Measurements from ENCODE around the gene CEP104. TPM values are rescaled to one million over a fixed set of nuclear protein-coding genes. Genes with fewer than 3 reads are reported as not detected.

The CEP104 gene
- total and polyA plus RNA-seq, 2 experiments from 2014 or later: 20.5 to 32.2 TPM

DNA sequence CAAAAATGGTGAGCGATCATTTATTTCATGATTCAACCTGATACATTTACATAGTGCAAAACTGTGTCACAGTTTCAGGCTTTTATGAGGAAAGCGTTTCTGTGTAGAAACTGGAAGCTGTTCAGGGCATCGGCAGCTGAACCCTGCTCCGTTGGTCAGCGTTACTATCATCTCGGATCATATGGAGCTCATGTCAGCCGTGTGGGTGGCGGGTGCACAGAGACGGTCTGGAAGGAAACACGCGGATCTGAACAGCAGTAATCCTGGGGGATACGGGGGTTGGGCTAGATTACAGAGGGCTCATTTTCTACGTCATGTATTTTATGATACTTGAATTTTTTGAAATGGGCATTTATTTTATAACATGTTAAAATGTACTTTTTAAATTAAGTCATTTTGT lies 28.0 kb upstream of the CEP104 start (continued):
- TF ChIP-seq EZH2phosphoT487 (IDR thresholded peaks at IDR 0.05; ENCODE audit: unreplicated experiment) (no peak), JUNB (IDR thresholded peaks at IDR 0.05; ENCODE audit: unreplicated experiment) (no peak), NANOG (IDR thresholded peaks at IDR 0.05; ENCODE audit: borderline replicate concordance) (no peak), STAT1 (IDR thresholded peaks at IDR 0.05; ENCODE audit: unreplicated experiment) (no peak), POLR2AphosphoS5 (IDR thresholded peaks at IDR 0.05; ENCODE audit: low read depth) (no peak), CREB1 (CRISPR knock-in tag; IDR thresholded peaks at IDR 0.05; ENCODE audit: low read depth) (no peak)

DNA sequence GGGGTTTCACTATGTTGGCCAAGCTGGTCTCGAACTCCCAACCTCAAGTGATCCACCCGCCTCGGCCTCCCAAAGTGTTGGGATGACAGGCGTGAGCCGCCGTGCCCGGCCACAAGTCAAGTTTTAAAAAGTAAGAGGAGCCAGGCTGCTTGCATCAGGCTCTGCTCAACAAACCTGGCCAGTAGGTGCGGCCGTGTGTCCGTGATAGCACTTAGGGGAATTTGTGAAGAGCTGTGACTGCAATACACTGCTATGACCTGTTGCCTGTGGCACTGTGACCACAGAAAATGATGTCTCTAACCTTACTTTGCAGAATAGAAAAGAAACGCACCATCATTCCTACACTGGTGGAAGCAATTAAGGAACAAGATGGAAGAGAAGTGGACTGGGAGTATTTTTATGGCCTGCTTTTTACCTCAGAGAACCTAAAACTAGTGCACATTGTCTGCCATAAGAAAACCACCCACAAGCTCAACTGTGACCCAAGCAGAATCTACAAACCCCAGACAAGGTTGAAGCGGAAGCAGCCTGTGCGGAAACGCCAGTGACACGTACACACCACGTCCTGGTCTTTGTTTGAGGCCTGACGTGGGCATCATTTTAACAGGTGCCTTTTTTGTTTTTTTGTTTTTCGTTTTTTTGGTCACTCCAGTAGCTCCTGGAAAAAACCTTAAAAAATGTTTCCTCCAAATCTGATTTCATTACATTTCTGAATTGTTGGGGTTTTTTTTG lies 26.3 kb upstream of the CEP104 start:
- no peaks in the 10 kb centered on the region for H3F3A ChIP-seq (replicated peaks; ENCODE audit: low read depth)
- H3K27ac ChIP-seq (ENCODE audit: low read depth): no peak overlapping the region
- no peaks in the 10 kb centered on the region for H3K79me2 ChIP-seq (replicated peaks; ENCODE audit: insufficient read depth)
- no peak overlapping the region for H3K4me2 ChIP-seq
- no peak overlapping the region for H3K4me3 Mint-ChIP-seq
- H3K27me3 ChIP-seq (ENCODE audit: insufficient read depth): no peaks in the 10 kb centered on the region
- no peaks in the 10 kb centered on the region for H3K36me3 ChIP-seq (ENCODE audit: insufficient read depth)
- H3K27ac Mint-ChIP-seq: no peak overlapping the region
- DNase-seq (ENCODE audit: low spot score): no peak
- H2AFZ ChIP-seq: no peak overlapping the region
- H4K20me1 ChIP-seq (replicated peaks; ENCODE audit: insufficient read depth): no peaks in the 10 kb centered on the region
- peaks cover 15% of the 10 kb centered on the region for H3K9me3 Mint-ChIP-seq
- no peaks in the 10 kb centered on the region for H3K4me1 ChIP-seq (ENCODE audit: insufficient read depth)
- peaks cover 6% of the 10 kb centered on the region for H3K27me3 Mint-ChIP-seq (ENCODE audit: insufficient read depth, low read depth, poor library complexity)
- H3K36me3 Mint-ChIP-seq (ENCODE audit: low read depth): peaks cover 20% of the 10 kb centered on the region
- H3K4me3 ChIP-seq: no peak overlapping the region
- no peak for ATAC-seq
- no peaks in the 10 kb centered on the region for H3K4me1 Mint-ChIP-seq
- H3K9me2 ChIP-seq (ENCODE audit: insufficient read depth): no peaks in the 10 kb centered on the region; the same call in 1 of the 2 replicates
- TF ChIP-seq EZH2 (IDR thresholded peaks at IDR 0.05; ENCODE audit: low read depth, unreplicated experiment) (no peak), NANOG (IDR thresholded peaks at IDR 0.05; ENCODE audit: borderline replicate concordance) (no peak), JUNB (IDR thresholded peaks at IDR 0.05; ENCODE audit: unreplicated experiment) (no peak), STAT1 (IDR thresholded peaks at IDR 0.05; ENCODE audit: unreplicated experiment) (no peak), POLR2AphosphoS5 (IDR thresholded peaks at IDR 0.05; ENCODE audit: low read depth) (no peak), ZNF331 (CRISPR knock-in tag; IDR thresholded peaks at IDR 0.05; ENCODE audit: low read depth) (no peak), CTCF (conservative IDR thresholded peaks at IDR 0.05; ENCODE audit: low read depth in 2 of 2) (no peak)
- TF ChIP-seq, protein P1, sequence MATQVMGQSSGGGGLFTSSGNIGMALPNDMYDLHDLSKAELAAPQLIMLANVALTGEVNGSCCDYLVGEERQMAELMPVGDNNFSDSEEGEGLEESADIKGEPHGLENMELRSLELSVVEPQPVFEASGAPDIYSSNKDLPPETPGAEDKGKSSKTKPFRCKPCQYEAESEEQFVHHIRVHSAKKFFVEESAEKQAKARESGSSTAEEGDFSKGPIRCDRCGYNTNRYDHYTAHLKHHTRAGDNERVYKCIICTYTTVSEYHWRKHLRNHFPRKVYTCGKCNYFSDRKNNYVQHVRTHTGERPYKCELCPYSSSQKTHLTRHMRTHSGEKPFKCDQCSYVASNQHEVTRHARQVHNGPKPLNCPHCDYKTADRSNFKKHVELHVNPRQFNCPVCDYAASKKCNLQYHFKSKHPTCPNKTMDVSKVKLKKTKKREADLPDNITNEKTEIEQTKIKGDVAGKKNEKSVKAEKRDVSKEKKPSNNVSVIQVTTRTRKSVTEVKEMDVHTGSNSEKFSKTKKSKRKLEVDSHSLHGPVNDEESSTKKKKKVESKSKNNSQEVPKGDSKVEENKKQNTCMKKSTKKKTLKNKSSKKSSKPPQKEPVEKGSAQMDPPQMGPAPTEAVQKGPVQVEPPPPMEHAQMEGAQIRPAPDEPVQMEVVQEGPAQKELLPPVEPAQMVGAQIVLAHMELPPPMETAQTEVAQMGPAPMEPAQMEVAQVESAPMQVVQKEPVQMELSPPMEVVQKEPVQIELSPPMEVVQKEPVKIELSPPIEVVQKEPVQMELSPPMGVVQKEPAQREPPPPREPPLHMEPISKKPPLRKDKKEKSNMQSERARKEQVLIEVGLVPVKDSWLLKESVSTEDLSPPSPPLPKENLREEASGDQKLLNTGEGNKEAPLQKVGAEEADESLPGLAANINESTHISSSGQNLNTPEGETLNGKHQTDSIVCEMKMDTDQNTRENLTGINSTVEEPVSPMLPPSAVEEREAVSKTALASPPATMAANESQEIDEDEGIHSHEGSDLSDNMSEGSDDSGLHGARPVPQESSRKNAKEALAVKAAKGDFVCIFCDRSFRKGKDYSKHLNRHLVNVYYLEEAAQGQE (IDR thresholded peaks at IDR 0.05; ENCODE audit: unreplicated experiment): no peak
- TF ChIP-seq, protein P2, sequence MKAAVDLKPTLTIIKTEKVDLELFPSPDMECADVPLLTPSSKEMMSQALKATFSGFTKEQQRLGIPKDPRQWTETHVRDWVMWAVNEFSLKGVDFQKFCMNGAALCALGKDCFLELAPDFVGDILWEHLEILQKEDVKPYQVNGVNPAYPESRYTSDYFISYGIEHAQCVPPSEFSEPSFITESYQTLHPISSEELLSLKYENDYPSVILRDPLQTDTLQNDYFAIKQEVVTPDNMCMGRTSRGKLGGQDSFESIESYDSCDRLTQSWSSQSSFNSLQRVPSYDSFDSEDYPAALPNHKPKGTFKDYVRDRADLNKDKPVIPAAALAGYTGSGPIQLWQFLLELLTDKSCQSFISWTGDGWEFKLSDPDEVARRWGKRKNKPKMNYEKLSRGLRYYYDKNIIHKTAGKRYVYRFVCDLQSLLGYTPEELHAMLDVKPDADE (IDR thresholded peaks at IDR 0.05): no peak
- TF ChIP-seq, protein P3, sequence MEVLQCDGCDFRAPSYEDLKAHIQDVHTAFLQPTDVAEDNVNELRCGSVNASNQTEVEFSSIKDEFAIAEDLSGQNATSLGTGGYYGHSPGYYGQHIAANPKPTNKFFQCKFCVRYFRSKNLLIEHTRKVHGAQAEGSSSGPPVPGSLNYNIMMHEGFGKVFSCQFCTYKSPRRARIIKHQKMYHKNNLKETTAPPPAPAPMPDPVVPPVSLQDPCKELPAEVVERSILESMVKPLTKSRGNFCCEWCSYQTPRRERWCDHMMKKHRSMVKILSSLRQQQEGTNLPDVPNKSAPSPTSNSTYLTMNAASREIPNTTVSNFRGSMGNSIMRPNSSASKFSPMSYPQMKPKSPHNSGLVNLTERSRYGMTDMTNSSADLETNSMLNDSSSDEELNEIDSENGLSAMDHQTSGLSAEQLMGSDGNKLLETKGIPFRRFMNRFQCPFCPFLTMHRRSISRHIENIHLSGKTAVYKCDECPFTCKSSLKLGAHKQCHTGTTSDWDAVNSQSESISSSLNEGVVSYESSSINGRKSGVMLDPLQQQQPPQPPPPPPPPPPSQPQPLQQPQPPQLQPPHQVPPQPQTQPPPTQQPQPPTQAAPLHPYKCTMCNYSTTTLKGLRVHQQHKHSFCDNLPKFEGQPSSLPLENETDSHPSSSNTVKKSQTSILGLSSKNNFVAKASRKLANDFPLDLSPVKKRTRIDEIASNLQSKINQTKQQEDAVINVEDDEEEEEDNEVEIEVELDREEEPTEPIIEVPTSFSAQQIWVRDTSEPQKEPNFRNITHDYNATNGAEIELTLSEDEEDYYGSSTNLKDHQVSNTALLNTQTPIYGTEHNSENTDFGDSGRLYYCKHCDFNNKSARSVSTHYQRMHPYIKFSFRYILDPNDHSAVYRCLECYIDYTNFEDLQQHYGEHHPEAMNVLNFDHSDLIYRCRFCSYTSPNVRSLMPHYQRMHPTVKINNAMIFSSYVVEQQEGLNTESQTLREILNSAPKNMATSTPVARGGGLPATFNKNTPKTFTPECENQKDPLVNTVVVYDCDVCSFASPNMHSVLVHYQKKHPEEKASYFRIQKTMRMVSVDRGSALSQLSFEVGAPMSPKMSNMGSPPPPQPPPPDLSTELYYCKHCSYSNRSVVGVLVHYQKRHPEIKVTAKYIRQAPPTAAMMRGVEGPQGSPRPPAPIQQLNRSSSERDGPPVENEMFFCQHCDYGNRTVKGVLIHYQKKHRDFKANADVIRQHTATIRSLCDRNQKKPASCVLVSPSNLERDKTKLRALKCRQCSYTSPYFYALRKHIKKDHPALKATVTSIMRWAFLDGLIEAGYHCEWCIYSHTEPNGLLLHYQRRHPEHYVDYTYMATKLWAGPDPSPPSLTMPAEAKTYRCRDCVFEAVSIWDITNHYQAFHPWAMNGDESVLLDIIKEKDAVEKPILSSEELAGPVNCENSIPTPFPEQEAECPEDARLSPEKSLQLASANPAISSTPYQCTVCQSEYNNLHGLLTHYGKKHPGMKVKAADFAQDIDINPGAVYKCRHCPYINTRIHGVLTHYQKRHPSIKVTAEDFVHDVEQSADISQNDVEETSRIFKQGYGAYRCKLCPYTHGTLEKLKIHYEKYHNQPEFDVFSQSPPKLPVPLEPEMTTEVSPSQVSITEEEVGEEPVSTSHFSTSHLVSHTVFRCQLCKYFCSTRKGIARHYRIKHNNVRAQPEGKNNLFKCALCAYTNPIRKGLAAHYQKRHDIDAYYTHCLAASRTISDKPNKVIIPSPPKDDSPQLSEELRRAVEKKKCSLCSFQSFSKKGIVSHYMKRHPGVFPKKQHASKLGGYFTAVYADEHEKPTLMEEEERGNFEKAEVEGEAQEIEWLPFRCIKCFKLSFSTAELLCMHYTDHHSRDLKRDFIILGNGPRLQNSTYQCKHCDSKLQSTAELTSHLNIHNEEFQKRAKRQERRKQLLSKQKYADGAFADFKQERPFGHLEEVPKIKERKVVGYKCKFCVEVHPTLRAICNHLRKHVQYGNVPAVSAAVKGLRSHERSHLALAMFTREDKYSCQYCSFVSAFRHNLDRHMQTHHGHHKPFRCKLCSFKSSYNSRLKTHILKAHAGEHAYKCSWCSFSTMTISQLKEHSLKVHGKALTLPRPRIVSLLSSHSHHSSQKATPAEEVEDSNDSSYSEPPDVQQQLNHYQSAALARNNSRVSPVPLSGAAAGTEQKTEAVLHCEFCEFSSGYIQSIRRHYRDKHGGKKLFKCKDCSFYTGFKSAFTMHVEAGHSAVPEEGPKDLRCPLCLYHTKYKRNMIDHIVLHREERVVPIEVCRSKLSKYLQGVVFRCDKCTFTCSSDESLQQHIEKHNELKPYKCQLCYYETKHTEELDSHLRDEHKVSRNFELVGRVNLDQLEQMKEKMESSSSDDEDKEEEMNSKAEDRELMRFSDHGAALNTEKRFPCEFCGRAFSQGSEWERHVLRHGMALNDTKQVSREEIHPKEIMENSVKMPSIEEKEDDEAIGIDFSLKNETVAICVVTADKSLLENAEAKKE (CRISPR knock-in tag; IDR thresholded peaks at IDR 0.05): no peak

Data from GM23338 (cell line).